Subcutaneous abdominal adipose tissue (tissue), 5 donors: ENCODE measurements around the gene PPP1CB.
A peak's percentile ranks its signal among the peaks of the same experiment; 100 is the strongest.

Experiments
- H3K27ac ChIP-seq: one replicate; pipeline ENCODE4 v1.7.0; 2013; ENCODE audit warnings: low read depth, mild to moderate bottlenecking, inconsistent platforms, low read length, moderate library complexity
- H3K27me3 ChIP-seq, 5 donors: one replicate each; pipeline ENCODE4 v1.7.0; 2013; ENCODE audit warnings: low read length in 5 of 5, inconsistent platforms in 1 of 5; ENCODE audit not compliant: control insufficient read depth in 5 of 5, insufficient read depth in 4 of 5
- H3K36me3 ChIP-seq, 5 donors: one replicate each; pipeline ENCODE4 v1.7.0; 2013; ENCODE audit warnings: low read length in 5 of 5; ENCODE audit not compliant: control insufficient read depth in 5 of 5, insufficient read depth in 5 of 5
- H3K4me1 ChIP-seq, 5 donors: one replicate each; pipeline ENCODE4 v1.7.0; 2013; ENCODE audit warnings: low read length in 5 of 5, mild to moderate bottlenecking in 3 of 5, moderate library complexity in 1 of 5; ENCODE audit not compliant: control insufficient read depth in 5 of 5, insufficient read depth in 5 of 5
- H3K4me3 ChIP-seq, 5 donors: one replicate each; pipeline ENCODE4 v1.7.0; 2013; ENCODE audit warnings: low read length in 5 of 5, low read depth in 1 of 5
- H3K9ac ChIP-seq, 5 donors: one replicate each; pipeline ENCODE4 v1.7.0; 2013; ENCODE audit warnings: low read length in 5 of 5, mild to moderate bottlenecking in 4 of 5, moderate library complexity in 3 of 5
- H3K9me3 ChIP-seq, 5 donors: one replicate each; pipeline ENCODE4 v1.7.0; 2013; ENCODE audit warnings: low read length in 5 of 5; ENCODE audit not compliant: control insufficient read depth in 5 of 5
- donor health status: healthy.
- donor health status: healthy.
- donor health status: healthy.
- donor health status: healthy.
- donor health status: healthy.

PPP1CB gene

GRCh38 chr2:28751252-28751955 is at the start of gene PPP1CB:
PPP1CB (plus strand) TSS chr2:28751830; CDS start chr2:28752125, 295 bp downstream.
- Histone ChIP-seq H3K4me1 (peaks cover 2 to 45% (median 39%) of the 10 kb centered on the region in 5 donors), H3K9me3 (no peaks in the 10 kb centered on the region), H3K4me3 (peak within 1 kb of the TSS; percentile 87 to 98 (median 91)), H3K9ac (peak within 1 kb of the TSS; percentile 75 to 97 (median 96)), H3K27me3 (no peaks in the 10 kb centered on the region), H3K27ac (peak within 1 kb of the TSS; percentile 96), H3K36me3 (no peaks in the 10 kb centered on the region)

- H3K9me3 ChIP-seq = peaks cover 0 to 6% (median 0%) of the 10 kb centered on the region in 5 donors
- no peak overlapping the region for H3K27ac ChIP-seq
- no peak overlapping the region for H3K9ac ChIP-seq
These were observed 49.2 kb upstream of the PPP1CB start for GRCh38 chr2:28702415-28702861.

GRCh38 chr2:28702878-28703277 is 48.8 kb upstream of the PPP1CB start:
- no peak overlapping the region for H3K9ac ChIP-seq
- no peaks in the 10 kb centered on the region for H3K36me3 ChIP-seq
- H3K4me3 ChIP-seq = no peak overlapping the region
- H3K4me1 ChIP-seq = no peaks in the 10 kb centered on the region
- no peaks in the 10 kb centered on the region for H3K27me3 ChIP-seq
- peaks cover 0 to 6% (median 0%) of the 10 kb centered on the region in 5 donors for H3K9me3 ChIP-seq
- no peak overlapping the region for H3K27ac ChIP-seq

More at GRCh38 chr2:28702415-28702861, 49.2 kb upstream of the PPP1CB start:
- no peak overlapping the region for H3K4me3 ChIP-seq
- no peaks in the 10 kb centered on the region for H3K27me3 ChIP-seq
- no peaks in the 10 kb centered on the region for H3K36me3 ChIP-seq
- no peaks in the 10 kb centered on the region for H3K4me1 ChIP-seq

GRCh38 chr2:28704621-28705020 is 47.0 kb upstream of the PPP1CB start:
- Histone ChIP-seq H3K9me3 (peaks cover 0 to 6% (median 0%) of the 10 kb centered on the region in 5 donors), H3K27me3 (no peaks in the 10 kb centered on the region), H3K9ac (no peak overlapping the region), H3K36me3 (no peaks in the 10 kb centered on the region), H3K4me3 (no peak overlapping the region), H3K27ac (no peak overlapping the region), H3K4me1 (no peaks in the 10 kb centered on the region)

- Histone ChIP-seq H3K36me3 (no peaks in the 10 kb centered on the region), H3K27me3 (no peaks in the 10 kb centered on the region), H3K27ac (no peak overlapping the region), H3K4me3 (no peak overlapping the region), H3K4me1 (peaks cover 0 to 3% (median 0%) of the 10 kb centered on the region in 5 donors), H3K9me3 (peaks cover 0 to 6% (median 0%) of the 10 kb centered on the region in 5 donors), H3K9ac (no peak overlapping the region)
These were observed 45.7 kb upstream of the PPP1CB start for GRCh38 chr2:28705751-28706440.

GRCh38 chr2:28707592-28707991 is 44.0 kb upstream of the PPP1CB start:
- Histone ChIP-seq H3K36me3 (no peaks in the 10 kb centered on the region), H3K4me3 (no peak overlapping the region), H3K27me3 (no peaks in the 10 kb centered on the region), H3K9ac (no peak overlapping the region), H3K9me3 (peaks cover 0 to 6% (median 0%) of the 10 kb centered on the region in 5 donors), H3K4me1 (peaks cover 0 to 3% (median 0%) of the 10 kb centered on the region in 5 donors), H3K27ac (no peak overlapping the region)

- no peaks in the 10 kb centered on the region for H3K27me3 ChIP-seq
- no peak overlapping the region for H3K4me3 ChIP-seq
- no peak overlapping the region for H3K9ac ChIP-seq
- H3K9me3 ChIP-seq = peaks cover 0 to 6% (median 0%) of the 10 kb centered on the region in 5 donors
- H3K4me1 ChIP-seq = peaks cover 0 to 3% (median 0%) of the 10 kb centered on the region in 5 donors
- H3K36me3 ChIP-seq = no peaks in the 10 kb centered on the region
- H3K27ac ChIP-seq = no peak overlapping the region
These were observed 42.5 kb upstream of the PPP1CB start for GRCh38 chr2:28709101-28709500.

- Histone ChIP-seq H3K9me3 (peaks cover 0 to 6% (median 0%) of the 10 kb centered on the region in 5 donors), H3K9ac (no peak overlapping the region), H3K27me3 (no peaks in the 10 kb centered on the region), H3K4me1 (peaks cover 0 to 3% (median 0%) of the 10 kb centered on the region in 5 donors), H3K36me3 (no peaks in the 10 kb centered on the region), H3K4me3 (no peak overlapping the region), H3K27ac (no peak overlapping the region)
These were observed 41.1 kb upstream of the PPP1CB start for GRCh38 chr2:28710545-28710944.

- Histone ChIP-seq H3K27me3 (no peaks in the 10 kb centered on the region), H3K9me3 (no peaks in the 10 kb centered on the region), H3K4me1 (peaks cover 2 to 19% (median 12%) of the 10 kb centered on the region in 5 donors), H3K36me3 (no peaks in the 10 kb centered on the region), H3K9ac (no peak overlapping the region), H3K27ac (no peak overlapping the region), H3K4me3 (no peak overlapping the region)
These were observed 37.9 kb upstream of the PPP1CB start for GRCh38 chr2:28713577-28714298.
